Body of pancreas (tissue), 4 donors: ENCODE data around the gene SNAPC4.

Source experiments
- CTCF ChIP-seq, 7 experiments: fragments of 450-650 bp in 4 of 7; fragments of 200-600 bp in 3 of 7; sonication (generic) in 3 of 7; IDR thresholded peaks; one replicate each; pipeline ENCODE4 v1.5.1; 2016 to 2019; ENCODE audit warnings: antibody characterized with exemption in 7 of 7
- POLR2A ChIP-seq, 3 donors: fragments of 450-650 bp; IDR thresholded peaks; one replicate each; pipeline ENCODE4 v1.6.1; 2016; ENCODE audit warnings: antibody characterized with exemption in 3 of 3, mild to moderate bottlenecking in 2 of 3

- no peak for TF ChIP-seq CTCF (IDR thresholded peaks at IDR 0.05)
- no peak for TF ChIP-seq POLR2A (IDR thresholded peaks at IDR 0.05)
Observed at GRCh38 chr9:136368190-136368589, 31.8 kb downstream of the SNAPC4 start.
